WI38 (cell line): ENCODE measurements around the gene AGAP1.

Source experiments
- H3K4me3 ChIP-seq: 2 replicates; pipeline ENCODE4 v1.5.1; 2011; ENCODE audit warnings: low read depth, mild to moderate bottlenecking, control low read depth, low read length
- TF ChIP-seq, protein P1 (sequence below): IDR thresholded peaks from 2 replicates; pipeline ENCODE4 v1.5.1; 2012; ENCODE audit warnings: low read depth, mild to moderate bottlenecking, control low read depth, low read length

AGAP1 gene

DNA sequence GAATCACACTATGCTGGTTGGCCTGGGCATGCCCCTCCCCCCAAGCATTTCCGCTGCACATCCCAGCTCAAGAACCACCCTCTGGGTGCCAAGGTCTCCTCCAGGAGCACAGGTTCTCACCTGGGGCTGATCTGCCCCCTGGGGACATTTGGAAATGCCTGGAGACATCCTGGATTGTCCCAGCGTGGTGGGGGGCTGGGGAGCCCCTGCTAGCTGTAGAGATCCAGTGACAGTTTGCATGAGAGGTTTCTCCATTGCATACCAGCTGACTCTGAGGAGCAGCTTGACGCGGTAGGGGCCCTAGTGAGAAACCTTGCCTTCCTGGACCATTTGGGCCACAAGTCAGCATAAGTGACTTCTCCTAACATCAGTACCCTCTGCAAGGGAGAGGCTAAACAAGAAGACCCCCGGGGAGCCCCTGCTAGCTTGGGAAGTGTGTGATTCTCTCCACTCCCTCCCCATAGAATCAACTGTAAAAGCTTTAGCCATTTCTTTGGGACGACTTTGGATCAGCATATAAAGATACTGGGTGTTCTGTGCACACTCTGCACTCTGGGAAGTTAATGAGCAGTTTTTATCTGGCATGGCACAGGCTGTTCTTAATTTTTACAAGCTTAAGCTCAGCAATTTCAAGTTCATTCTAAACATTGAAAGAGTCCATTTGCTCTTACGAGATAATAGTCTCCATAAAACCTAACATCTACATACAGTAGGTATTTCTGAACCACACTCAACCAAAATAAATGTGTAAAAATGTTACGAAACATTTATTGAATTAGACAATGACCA lies 580.2 kb downstream of the AGAP1 start:
- no peak overlapping the region for H3K4me3 ChIP-seq
- TF ChIP-seq, protein P1, sequence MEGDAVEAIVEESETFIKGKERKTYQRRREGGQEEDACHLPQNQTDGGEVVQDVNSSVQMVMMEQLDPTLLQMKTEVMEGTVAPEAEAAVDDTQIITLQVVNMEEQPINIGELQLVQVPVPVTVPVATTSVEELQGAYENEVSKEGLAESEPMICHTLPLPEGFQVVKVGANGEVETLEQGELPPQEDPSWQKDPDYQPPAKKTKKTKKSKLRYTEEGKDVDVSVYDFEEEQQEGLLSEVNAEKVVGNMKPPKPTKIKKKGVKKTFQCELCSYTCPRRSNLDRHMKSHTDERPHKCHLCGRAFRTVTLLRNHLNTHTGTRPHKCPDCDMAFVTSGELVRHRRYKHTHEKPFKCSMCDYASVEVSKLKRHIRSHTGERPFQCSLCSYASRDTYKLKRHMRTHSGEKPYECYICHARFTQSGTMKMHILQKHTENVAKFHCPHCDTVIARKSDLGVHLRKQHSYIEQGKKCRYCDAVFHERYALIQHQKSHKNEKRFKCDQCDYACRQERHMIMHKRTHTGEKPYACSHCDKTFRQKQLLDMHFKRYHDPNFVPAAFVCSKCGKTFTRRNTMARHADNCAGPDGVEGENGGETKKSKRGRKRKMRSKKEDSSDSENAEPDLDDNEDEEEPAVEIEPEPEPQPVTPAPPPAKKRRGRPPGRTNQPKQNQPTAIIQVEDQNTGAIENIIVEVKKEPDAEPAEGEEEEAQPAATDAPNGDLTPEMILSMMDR, result no peak

DNA sequence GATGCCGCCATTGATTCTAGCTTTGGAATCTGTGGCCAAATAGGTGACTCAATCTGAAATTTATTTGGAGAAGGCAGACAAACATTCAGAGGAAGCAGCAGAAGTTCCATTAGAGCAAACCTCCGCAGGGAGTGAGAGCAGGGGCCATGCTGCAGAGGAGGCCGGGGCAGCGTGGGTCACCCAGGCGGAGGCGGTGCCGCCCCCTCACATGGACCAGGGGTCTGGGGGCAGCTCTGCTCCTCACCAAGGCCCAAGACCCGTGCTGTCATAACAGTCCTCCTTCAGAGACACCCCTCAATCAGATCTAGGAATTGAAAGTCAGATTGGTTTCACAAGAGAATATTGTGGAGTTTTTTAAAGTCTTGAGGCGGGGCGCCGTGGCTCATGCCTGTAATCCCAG lies 582.0 kb downstream of the AGAP1 start:
- TF ChIP-seq, protein P1, result no peak

DNA sequence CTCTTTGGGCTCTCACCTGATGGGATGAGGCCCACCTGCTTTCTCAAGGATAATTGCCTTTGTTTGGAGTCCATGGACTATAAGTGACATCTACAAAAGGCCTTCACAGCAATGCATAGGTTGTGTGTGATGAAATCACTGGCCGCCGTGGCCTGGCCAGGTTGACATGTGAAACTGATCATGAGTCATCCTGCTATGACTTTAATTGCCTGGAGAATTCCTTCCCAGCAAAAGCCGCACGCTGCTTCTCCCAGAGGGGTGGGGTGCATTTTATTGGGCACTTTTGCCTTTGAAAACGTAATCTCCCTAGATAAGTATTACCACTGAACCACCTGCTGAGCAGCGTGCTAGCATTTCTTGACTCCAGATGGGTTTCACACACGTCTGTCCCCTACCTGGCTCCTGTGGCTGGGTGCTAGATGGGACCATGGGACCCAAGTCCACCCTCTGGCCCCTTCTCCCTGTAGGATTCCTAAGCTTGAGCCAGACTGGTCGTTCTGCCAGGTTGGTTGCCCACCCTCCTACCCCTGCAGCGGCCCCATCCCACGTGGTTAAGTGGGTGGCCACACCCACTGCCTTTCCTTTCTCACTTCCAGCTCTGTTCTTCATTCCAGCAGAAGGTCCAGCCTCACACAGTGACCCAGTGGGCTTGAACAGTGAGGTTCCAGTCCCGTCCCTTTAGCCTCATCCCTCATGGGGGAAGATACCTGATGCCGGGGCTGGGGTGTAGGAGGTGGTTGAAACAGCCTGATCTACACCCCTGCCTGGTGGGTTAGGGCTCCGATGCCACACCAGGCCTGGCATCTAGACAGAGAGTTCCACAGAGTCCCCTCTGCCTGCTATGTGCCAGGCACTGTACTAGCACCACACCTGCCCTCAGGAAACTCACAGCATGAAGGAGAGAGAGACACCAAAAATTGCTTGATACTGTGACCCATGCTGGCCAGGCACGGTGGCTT lies 584.7 kb downstream of the AGAP1 start:
- H3K4me3 ChIP-seq, result no peak overlapping the region
- TF ChIP-seq, protein P1, result no peak

More for the DNA sequence above, 582.0 kb downstream of the AGAP1 start:
- H3K4me3 ChIP-seq, result no peak overlapping the region

DNA sequence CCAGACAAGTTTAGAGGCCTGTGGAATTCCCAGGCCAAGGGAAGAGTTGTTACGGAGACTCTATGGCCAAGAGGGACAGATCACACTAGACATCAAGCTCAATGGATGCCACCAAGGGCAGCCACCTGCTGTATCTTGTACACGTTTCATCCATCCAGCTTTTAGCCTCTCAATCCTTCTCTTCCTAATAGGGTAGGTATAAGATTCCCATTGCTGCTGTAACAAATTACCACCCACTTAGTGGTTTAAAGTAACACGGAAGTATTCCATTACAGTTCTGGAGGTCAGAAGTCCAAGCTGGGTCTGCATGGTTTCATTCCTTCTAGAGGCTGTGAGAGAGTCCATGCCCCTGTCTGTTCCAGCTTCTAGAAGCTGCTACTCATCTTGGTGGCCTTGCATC lies 586.6 kb downstream of the AGAP1 start:
- TF ChIP-seq, protein P1, result no peak
- no peak overlapping the region for H3K4me3 ChIP-seq

DNA sequence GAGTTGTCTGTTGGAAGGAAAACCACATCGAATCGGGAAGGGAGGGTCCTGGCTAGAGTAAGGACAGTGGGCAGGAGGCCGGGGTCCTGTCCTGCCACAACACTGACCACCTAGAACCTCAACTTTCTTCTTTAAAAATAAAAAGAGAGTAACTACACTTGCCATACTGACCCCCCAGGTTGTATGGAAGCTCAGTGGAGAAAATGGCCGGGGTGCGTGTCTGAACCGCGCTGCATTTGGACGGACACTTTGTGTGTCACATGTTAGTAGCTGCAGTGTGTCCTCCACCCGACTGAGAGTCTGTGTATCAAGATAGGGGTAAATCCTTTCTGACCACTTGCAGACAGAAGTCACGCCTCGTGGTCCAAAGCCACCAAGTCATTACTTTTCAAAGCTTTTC lies 587.3 kb downstream of the AGAP1 start:
- TF ChIP-seq, protein P1, result no peak

DNA sequence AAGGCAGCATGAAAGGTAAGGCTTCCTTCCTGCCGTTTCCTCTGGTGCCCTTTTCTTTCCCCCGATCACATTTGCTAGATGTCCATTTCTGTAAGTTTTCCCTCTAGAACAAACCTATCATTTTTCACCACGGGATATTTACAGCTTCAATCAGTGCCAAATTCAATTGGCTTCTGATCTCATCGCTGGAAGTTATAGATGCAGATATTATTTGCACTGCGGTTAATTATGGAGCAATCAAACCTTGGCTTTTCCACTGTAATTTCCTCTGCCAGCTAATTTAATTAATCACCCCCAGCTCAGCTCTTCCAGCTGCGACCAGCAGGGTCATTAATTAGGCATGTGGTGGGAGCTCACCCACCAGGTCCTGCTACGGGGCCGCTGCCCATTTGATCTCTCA lies 588.2 kb downstream of the AGAP1 start:
- TF ChIP-seq, protein P1, result no peak
- H3K4me3 ChIP-seq, result no peak overlapping the region

More for the DNA sequence above, 587.3 kb downstream of the AGAP1 start:
- H3K4me3 ChIP-seq, result no peak overlapping the region
